ENCODE measurements around the gene LIFR. TPM values are rescaled to one million over a fixed set of nuclear protein-coding genes. Genes with fewer than 3 reads are reported as not detected.

LIFR gene
- 19.6 and 21.3 TPM in 2 replicates for total RNA-seq
- long read RNA-seq, full-length matches to known transcripts, result 1 of 2 reads
- long read RNA-seq, partial matches to known transcripts, result 0 of 2 reads
- long read RNA-seq, other reads (novel, unspliced or antisense), result 1 of 2 reads

GRCh38 chr5:38556599-38557307, at the start of gene LIFR:
TSS of gene LIFR (minus strand) at chr5:38556646. CDS start at chr5:38530647, 25,999 bp downstream.
- Mint-ChIP-seq H3K4me1 (peaks cover 33% of the 10 kb centered on the region), H3K9me3 (no peaks in the 10 kb centered on the region), H3K27ac (ENCODE audit: unreplicated experiment) (peak within 1 kb of the TSS; percentile 99), H3K36me3 (ENCODE audit: low read depth) (no peaks in the 10 kb centered on the region), H3K4me3 (peak within 1 kb of the TSS; percentile 95), H3K27me3 (ENCODE audit: low read depth) (peaks cover 5% of the 10 kb centered on the region)
- TF ChIP-seq, protein P1, sequence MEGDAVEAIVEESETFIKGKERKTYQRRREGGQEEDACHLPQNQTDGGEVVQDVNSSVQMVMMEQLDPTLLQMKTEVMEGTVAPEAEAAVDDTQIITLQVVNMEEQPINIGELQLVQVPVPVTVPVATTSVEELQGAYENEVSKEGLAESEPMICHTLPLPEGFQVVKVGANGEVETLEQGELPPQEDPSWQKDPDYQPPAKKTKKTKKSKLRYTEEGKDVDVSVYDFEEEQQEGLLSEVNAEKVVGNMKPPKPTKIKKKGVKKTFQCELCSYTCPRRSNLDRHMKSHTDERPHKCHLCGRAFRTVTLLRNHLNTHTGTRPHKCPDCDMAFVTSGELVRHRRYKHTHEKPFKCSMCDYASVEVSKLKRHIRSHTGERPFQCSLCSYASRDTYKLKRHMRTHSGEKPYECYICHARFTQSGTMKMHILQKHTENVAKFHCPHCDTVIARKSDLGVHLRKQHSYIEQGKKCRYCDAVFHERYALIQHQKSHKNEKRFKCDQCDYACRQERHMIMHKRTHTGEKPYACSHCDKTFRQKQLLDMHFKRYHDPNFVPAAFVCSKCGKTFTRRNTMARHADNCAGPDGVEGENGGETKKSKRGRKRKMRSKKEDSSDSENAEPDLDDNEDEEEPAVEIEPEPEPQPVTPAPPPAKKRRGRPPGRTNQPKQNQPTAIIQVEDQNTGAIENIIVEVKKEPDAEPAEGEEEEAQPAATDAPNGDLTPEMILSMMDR (conservative IDR thresholded peaks at IDR 0.05), result no peak
- peak; percentile 79 for DNase-seq (ENCODE audit: low read depth, low spot score)

- no peak overlapping the region for H3K27ac Mint-ChIP-seq (ENCODE audit: unreplicated experiment)
- peaks cover 10% of the 10 kb centered on the region for H3K4me1 Mint-ChIP-seq
- no peaks in the 10 kb centered on the region for H3K36me3 Mint-ChIP-seq (ENCODE audit: low read depth)
- TF ChIP-seq, protein P1 (conservative IDR thresholded peaks at IDR 0.05), result no peak
- no peaks in the 10 kb centered on the region for H3K27me3 Mint-ChIP-seq (ENCODE audit: low read depth)
- no peak for DNase-seq (ENCODE audit: low read depth, low spot score)
- no peak overlapping the region for H3K4me3 Mint-ChIP-seq
- no peaks in the 10 kb centered on the region for H3K9me3 Mint-ChIP-seq
These were observed 49.2 kb upstream of the LIFR start for GRCh38 chr5:38605610-38606009.

DNA sequence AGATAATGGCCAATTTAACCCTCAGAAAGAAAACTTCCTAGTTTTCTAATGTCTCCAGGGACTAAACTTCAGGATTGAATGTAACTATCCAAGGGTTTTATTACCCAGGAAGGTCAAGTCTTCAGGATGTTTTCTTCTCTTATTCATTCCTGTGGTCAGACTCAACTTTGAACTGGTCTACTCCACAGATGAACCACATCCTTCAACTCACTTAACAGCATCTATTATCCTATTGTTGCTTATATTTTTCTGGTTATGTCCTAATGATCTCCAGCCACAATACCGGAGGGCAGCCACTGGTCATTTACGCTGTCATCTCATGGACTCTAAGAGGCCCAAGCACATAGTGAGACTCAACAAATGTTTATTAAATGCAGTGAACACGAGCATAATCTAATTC, 47.2 kb upstream of the LIFR start:
- Mint-ChIP-seq H3K4me3 (no peak overlapping the region), H3K36me3 (ENCODE audit: low read depth) (no peaks in the 10 kb centered on the region), H3K4me1 (peaks cover 10% of the 10 kb centered on the region), H3K27ac (ENCODE audit: unreplicated experiment) (no peak overlapping the region), H3K27me3 (ENCODE audit: low read depth) (no peaks in the 10 kb centered on the region), H3K9me3 (no peaks in the 10 kb centered on the region)
- TF ChIP-seq, protein P1 (conservative IDR thresholded peaks at IDR 0.05), result no peak
- no peak for DNase-seq (ENCODE audit: low read depth, low spot score)

- Mint-ChIP-seq H3K4me1 (peaks cover 10% of the 10 kb centered on the region), H3K36me3 (ENCODE audit: low read depth) (no peaks in the 10 kb centered on the region), H3K4me3 (no peak overlapping the region), H3K27ac (ENCODE audit: unreplicated experiment) (no peak overlapping the region), H3K9me3 (no peaks in the 10 kb centered on the region), H3K27me3 (ENCODE audit: low read depth) (no peaks in the 10 kb centered on the region)
- DNase-seq (ENCODE audit: low read depth, low spot score), result no peak
- TF ChIP-seq, protein P1 (conservative IDR thresholded peaks at IDR 0.05), result no peak
These were observed 46.2 kb upstream of the LIFR start for GRCh38 chr5:38602641-38603040.

DNA sequence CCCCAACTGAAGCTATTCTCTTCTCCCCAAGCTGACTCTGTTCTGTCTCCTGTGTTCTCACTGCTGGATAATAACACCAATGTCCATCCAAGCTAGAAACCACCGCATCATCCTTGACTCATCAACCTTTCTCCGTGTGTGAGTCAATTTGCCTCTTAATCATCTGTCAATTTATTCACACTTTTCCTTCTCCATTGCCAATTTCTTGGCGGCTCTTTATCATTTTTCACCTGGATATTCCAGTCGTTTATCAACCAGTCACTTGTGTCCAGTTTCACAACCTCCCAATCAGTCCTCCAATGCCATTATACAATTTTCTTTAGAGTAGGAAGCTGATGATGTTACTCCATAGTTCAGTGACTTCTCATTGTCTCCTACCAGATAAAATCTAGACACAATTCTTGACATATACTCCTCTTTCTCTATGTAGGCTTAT, 45.4 kb upstream of the LIFR start:
- peaks cover 8% of the 10 kb centered on the region for H3K4me1 Mint-ChIP-seq
- no peaks in the 10 kb centered on the region for H3K9me3 Mint-ChIP-seq
- no peak for DNase-seq (ENCODE audit: low read depth, low spot score)
- no peaks in the 10 kb centered on the region for H3K36me3 Mint-ChIP-seq (ENCODE audit: low read depth)
- H3K4me3 Mint-ChIP-seq, result no peak overlapping the region
- TF ChIP-seq, protein P1 (conservative IDR thresholded peaks at IDR 0.05), result no peak
- no peak overlapping the region for H3K27ac Mint-ChIP-seq (ENCODE audit: unreplicated experiment)
- H3K27me3 Mint-ChIP-seq (ENCODE audit: low read depth), result no peaks in the 10 kb centered on the region

Data from neural crest cell (in vitro differentiated cells).